ENCODE data around the gene ZNF438. TPM values are rescaled to one million over a fixed set of nuclear protein-coding genes. Genes with fewer than 3 reads are reported as not detected.

The ZNF438 gene
- total and polyA plus RNA-seq, 10 of the 15 experiments (the other 5 are each of a cell fraction or from before 2014, with no cell fraction given) = 0.93 to 5.2 (median 1.9) TPM

- no peak for TF ChIP-seq E4F1 (IDR thresholded peaks at IDR 0.05; ENCODE audit: borderline replicate concordance, partially characterized antibody)
- peak; percentile 42 for TF ChIP-seq SMARCA5 (IDR thresholded peaks at IDR 0.05)
- TF ChIP-seq PKNOX1 (IDR thresholded peaks at IDR 0.05) = peak; percentile 75; the same call in 1 of the 2 replicates
- TF ChIP-seq NRF1 (conservative IDR thresholded peaks at IDR 0.05; ENCODE audit: low read depth, low read length) = peak; percentile 65
- TF ChIP-seq ZBTB4 (CRISPR knock-in tag; IDR thresholded peaks at IDR 0.05) = 0 out of 2 replicates have a peak, but pooled peaks have one; percentile 56
- peak; percentile 96 for TF ChIP-seq CREM (IDR thresholded peaks at IDR 0.05; ENCODE audit: low read depth)
- no peak for TF ChIP-seq PBX3 (IDR thresholded peaks at IDR 0.05; ENCODE audit: insufficient replicate concordance, low read depth, low read length)
- TF ChIP-seq MEF2B (IDR thresholded peaks at IDR 0.05; ENCODE audit: partially characterized antibody, poor library complexity, severe bottlenecking) = peak; percentile 92
- TF ChIP-seq TCF12 (IDR thresholded peaks at IDR 0.05; ENCODE audit: low read depth, low read length) = peak; percentile 84
- no peak for TF ChIP-seq SIX5 (IDR thresholded peaks at IDR 0.05; ENCODE audit: low read depth, low read length, severe bottlenecking)
- peak; percentile 39; the same call in 1 of the 2 replicates for TF ChIP-seq RAD21 (IDR thresholded peaks at IDR 0.05; ENCODE audit: insufficient read depth, low read depth, low read length)
- TF ChIP-seq GATAD2B (conservative IDR thresholded peaks at IDR 0.05; ENCODE audit: low read depth) = peak; percentile 96
- TF ChIP-seq, protein P1, sequence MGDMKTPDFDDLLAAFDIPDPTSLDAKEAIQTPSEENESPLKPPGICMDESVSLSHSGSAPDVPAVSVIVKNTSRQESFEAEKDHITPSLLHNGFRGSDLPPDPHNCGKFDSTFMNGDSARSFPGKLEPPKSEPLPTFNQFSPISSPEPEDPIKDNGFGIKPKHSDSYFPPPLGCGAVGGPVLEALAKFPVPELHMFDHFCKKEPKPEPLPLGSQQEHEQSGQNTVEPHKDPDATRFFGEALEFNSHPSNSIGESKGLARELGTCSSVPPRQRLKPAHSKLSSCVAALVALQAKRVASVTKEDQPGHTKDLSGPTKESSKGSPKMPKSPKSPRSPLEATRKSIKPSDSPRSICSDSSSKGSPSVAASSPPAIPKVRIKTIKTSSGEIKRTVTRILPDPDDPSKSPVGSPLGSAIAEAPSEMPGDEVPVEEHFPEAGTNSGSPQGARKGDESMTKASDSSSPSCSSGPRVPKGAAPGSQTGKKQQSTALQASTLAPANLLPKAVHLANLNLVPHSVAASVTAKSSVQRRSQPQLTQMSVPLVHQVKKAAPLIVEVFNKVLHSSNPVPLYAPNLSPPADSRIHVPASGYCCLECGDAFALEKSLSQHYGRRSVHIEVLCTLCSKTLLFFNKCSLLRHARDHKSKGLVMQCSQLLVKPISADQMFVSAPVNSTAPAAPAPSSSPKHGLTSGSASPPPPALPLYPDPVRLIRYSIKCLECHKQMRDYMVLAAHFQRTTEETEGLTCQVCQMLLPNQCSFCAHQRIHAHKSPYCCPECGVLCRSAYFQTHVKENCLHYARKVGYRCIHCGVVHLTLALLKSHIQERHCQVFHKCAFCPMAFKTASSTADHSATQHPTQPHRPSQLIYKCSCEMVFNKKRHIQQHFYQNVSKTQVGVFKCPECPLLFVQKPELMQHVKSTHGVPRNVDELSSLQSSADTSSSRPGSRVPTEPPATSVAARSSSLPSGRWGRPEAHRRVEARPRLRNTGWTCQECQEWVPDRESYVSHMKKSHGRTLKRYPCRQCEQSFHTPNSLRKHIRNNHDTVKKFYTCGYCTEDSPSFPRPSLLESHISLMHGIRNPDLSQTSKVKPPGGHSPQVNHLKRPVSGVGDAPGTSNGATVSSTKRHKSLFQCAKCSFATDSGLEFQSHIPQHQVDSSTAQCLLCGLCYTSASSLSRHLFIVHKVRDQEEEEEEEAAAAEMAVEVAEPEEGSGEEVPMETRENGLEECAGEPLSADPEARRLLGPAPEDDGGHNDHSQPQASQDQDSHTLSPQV (IDR thresholded peaks at IDR 0.05) = peak; percentile 86
- TF ChIP-seq RELA (IDR thresholded peaks at IDR 0.05; ENCODE audit: borderline replicate concordance, partially characterized antibody) = peak; percentile 92
- peak; percentile 82; the same call in 1 of the 2 replicates for TF ChIP-seq TCF3 (IDR thresholded peaks at IDR 0.05; ENCODE audit: borderline replicate concordance, insufficient read depth, low read depth, low read length)
- TF ChIP-seq PAX5 (IDR thresholded peaks at IDR 0.05; ENCODE audit: borderline replicate concordance, low read depth, low read length) = no peak
Measured at GRCh38 chr10:31031558-31032257, at the start of gene ZNF438 (continued).
